H1 (cell line): ENCODE measurements around the gene IKZF1. TPM values are rescaled to one million over a fixed set of nuclear protein-coding genes. Genes with fewer than 3 reads are reported as not detected.

ENCODE experiments used
- CTCF ChIA-PET: fragments of 300-600 bp; sonication (Branson Sonifier 250); formaldehyde crosslinking; loops from one replicate; lab custom pipeline; 2021; ENCODE audit not compliant: partially characterized antibody; lab: Charles Lee
- POLR2A ChIA-PET: fragments of 300-600 bp; sonication (Branson Sonifier 250); formaldehyde crosslinking; loops from one replicate; lab custom pipeline; 2021; ENCODE audit warnings: inconsistent platforms; ENCODE audit not compliant: partially characterized antibody; lab: Charles Lee
- DNase-seq, 2 experiments: peaks; one replicate each; pipeline versions ENCODE4 v3.0.0 to v3.0.0-alpha.2; 2010 to 2022; ENCODE audit warnings: low spot score in 2 of 2, low read depth in 1 of 2, mixed read lengths in 1 of 2
- FAIRE-seq: peaks from 2 replicates; lab custom pipeline; 2011; peaks lifted over from hg19 to GRCh38; lab: Jason Lieb, UNC
- H2AFZ ChIP-seq: 2 replicates; pipeline ENCODE4 v1.8.1; 2012; ENCODE audit warnings: low read length, inconsistent platforms
- H2AK5ac ChIP-seq: 2 replicates; pipeline ENCODE4 v1.6.1; 2013; ENCODE audit warnings: low read depth, low read length
- H2BK120ac ChIP-seq: replicated peaks from 2 replicates; pipeline ENCODE3; 2013; ENCODE audit warnings: low read depth, low read length, inconsistent platforms
- H2BK12ac ChIP-seq: 2 replicates; pipeline ENCODE4 v1.6.1; 2013; ENCODE audit warnings: low read depth, low read length
- H2BK15ac ChIP-seq: 2 replicates; pipeline ENCODE4 v1.6.1; 2013; ENCODE audit warnings: low read length
- H2BK20ac ChIP-seq: 2 replicates; pipeline ENCODE4 v1.6.1; 2013; ENCODE audit warnings: low read length
- H2BK5ac ChIP-seq: 2 replicates; pipeline ENCODE4 v1.6.1; 2013; ENCODE audit warnings: low read depth, low read length
- H3K14ac ChIP-seq: 2 replicates; pipeline ENCODE4 v1.6.1; 2013; ENCODE audit warnings: inconsistent platforms; ENCODE audit not compliant: insufficient read length
- H3K18ac ChIP-seq: 2 replicates; pipeline ENCODE4 v1.6.1; 2013; ENCODE audit warnings: low read length; ENCODE audit errors: extremely low read depth
- H3K23ac ChIP-seq: 2 replicates; pipeline ENCODE4 v1.6.1; 2013; ENCODE audit warnings: inconsistent platforms; ENCODE audit not compliant: insufficient read length
- H3K23me2 ChIP-seq: 2 replicates; pipeline ENCODE4 v1.6.1; 2013; ENCODE audit warnings: low read depth, low read length
- H3K27ac ChIP-seq: 2 replicates; pipeline ENCODE4 v1.6.1; 2011; ENCODE audit warnings: low read depth, low read length, inconsistent platforms
- H3K27me3 ChIP-seq, 4 experiments: replicated peaks in 1 of 4; 1 replicate in 1 of 4; 2 replicates in 3 of 4; pipeline versions ENCODE4 v1.6.1 to v1.8.1; 2011 to 2013; ENCODE audit warnings: low read length in 3 of 4, mild to moderate bottlenecking in 3 of 4, inconsistent platforms in 2 of 4, mixed read lengths in 2 of 4, moderate library complexity in 1 of 4; ENCODE audit not compliant: control insufficient read depth in 3 of 4, insufficient read depth in 3 of 4; ENCODE audit errors: extremely low read depth in 1 of 4
- H3K36me3 ChIP-seq, 4 experiments: 2 replicates each; pipeline versions ENCODE4 v1.6.1 to v1.8.1; 2011 to 2013; ENCODE audit warnings: mild to moderate bottlenecking in 4 of 4, low read length in 3 of 4, moderate library complexity in 2 of 4, control low read depth in 1 of 4, inconsistent platforms in 1 of 4; ENCODE audit not compliant: insufficient read depth in 4 of 4, control insufficient read depth in 2 of 4
- H3K4ac ChIP-seq: replicated peaks from 2 replicates; pipeline ENCODE3; 2013; ENCODE audit warnings: low read length, low read depth, mixed read lengths, inconsistent platforms; ENCODE audit not compliant: insufficient read length
- H3K4me1 ChIP-seq, 4 experiments: replicated peaks in 1 of 4; 1 replicate in 1 of 4; 2 replicates in 3 of 4; pipeline versions ENCODE4 v1.6.1 to v1.8.1; 2011 to 2013; ENCODE audit warnings: low read length in 3 of 4, inconsistent platforms in 2 of 4, mixed read lengths in 1 of 4; ENCODE audit not compliant: insufficient read depth in 4 of 4, control insufficient read depth in 3 of 4
- H3K4me2 ChIP-seq, 2 experiments: 2 replicates each; pipeline versions ENCODE4 v1.6.1 to v1.8.1; 2011 to 2013; ENCODE audit warnings: low read depth in 2 of 2, low read length in 2 of 2, control low read depth in 1 of 2, inconsistent platforms in 1 of 2, mild to moderate bottlenecking in 1 of 2; ENCODE audit not compliant: insufficient read depth in 1 of 2
- H3K4me3 ChIP-seq, 4 experiments: fragments of 200-600, 300-600 bp in 1 of 4; sonication (generic), shearing (Covaris generic), sonication (Bioruptor Twin) in 1 of 4; 2 replicates each; pipeline versions ENCODE4 v1.5.1 to v1.8.1; 2011 to 2016; ENCODE audit warnings: low read length in 4 of 4, low read depth in 3 of 4, control low read depth in 2 of 4, inconsistent platforms in 2 of 4, mild to moderate bottlenecking in 2 of 4, mixed read lengths in 1 of 4, moderate library complexity in 1 of 4; ENCODE audit not compliant: insufficient read depth in 2 of 4; ENCODE audit errors: extremely low read depth in 1 of 4
- H3K56ac ChIP-seq: replicated peaks from 2 replicates; pipeline ENCODE3; 2013; ENCODE audit warnings: low read depth, mild to moderate bottlenecking, mixed read lengths, low read length, inconsistent platforms; ENCODE audit not compliant: insufficient read length
- H3K79me1 ChIP-seq: 2 replicates; pipeline ENCODE4 v1.6.1; 2013; ENCODE audit warnings: low read depth, low read length, control low read depth
- H3K79me2 ChIP-seq, 2 experiments: 2 replicates each; pipeline versions ENCODE4 v1.6.1 to v1.8.1; 2012 to 2013; ENCODE audit warnings: low read length in 2 of 2, mild to moderate bottlenecking in 2 of 2, inconsistent platforms in 1 of 2; ENCODE audit not compliant: insufficient read depth in 2 of 2, control insufficient read depth in 1 of 2
- H3K9ac ChIP-seq, 4 experiments: replicated peaks in 1 of 4; 1 replicate in 1 of 4; 2 replicates in 3 of 4; pipeline versions ENCODE4 v1.6.1 to v1.8.1; 2011 to 2013; ENCODE audit warnings: low read depth in 3 of 4, low read length in 3 of 4, control low read depth in 2 of 4, mild to moderate bottlenecking in 2 of 4, moderate library complexity in 2 of 4, inconsistent platforms in 1 of 4; ENCODE audit errors: extremely low read depth in 1 of 4
- H3K9me3 ChIP-seq, 2 experiments: 2 replicates each; pipeline versions ENCODE4 v1.6.1 to v1.8.1; 2012 to 2013; ENCODE audit warnings: mild to moderate bottlenecking in 2 of 2, moderate library complexity in 2 of 2, control low read depth in 1 of 2, inconsistent platforms in 1 of 2, low read depth in 1 of 2, low read length in 1 of 2, mixed read lengths in 1 of 2; ENCODE audit not compliant: insufficient read depth in 2 of 2
- H4K20me1 ChIP-seq, 2 experiments: replicated peaks in 1 of 2; 2 replicates each; pipeline versions ENCODE3 to v1.8.1; 2011 to 2013; ENCODE audit warnings: inconsistent platforms in 2 of 2, low read length in 2 of 2, mild to moderate bottlenecking in 1 of 2; ENCODE audit not compliant: insufficient read depth in 2 of 2, control insufficient read depth in 1 of 2
- H4K5ac ChIP-seq: 2 replicates; pipeline ENCODE4 v1.6.1; 2013; ENCODE audit warnings: low read length, low read depth, mixed read lengths, inconsistent platforms; ENCODE audit not compliant: insufficient read length
- H4K8ac ChIP-seq: 2 replicates; pipeline ENCODE4 v1.8.0; 2013; ENCODE audit warnings: mild to moderate bottlenecking, moderate library complexity, low read length, inconsistent platforms; ENCODE audit not compliant: insufficient read depth; ENCODE audit errors: extremely low read depth
- H4K91ac ChIP-seq: replicated peaks from 2 replicates; pipeline ENCODE3; 2013; ENCODE audit warnings: low read length, mixed read lengths, inconsistent platforms; ENCODE audit not compliant: insufficient read length
- CBX8 ChIP-seq: fragments of 300-800, 300-1000 bp; sonication (generic); IDR thresholded peaks from 2 replicates; pipeline ENCODE4 v1.7.1; 2016; ENCODE audit warnings: low read depth, low read length, borderline replicate concordance
- CREB1 ChIP-seq: IDR thresholded peaks from 2 replicates; pipeline ENCODE4 v1.6.1; 2012; ENCODE audit warnings: inconsistent platforms
- NANOG ChIP-seq: IDR thresholded peaks from 2 replicates; pipeline ENCODE4 v1.6.1; 2011; ENCODE audit warnings: low read length, low read depth, mild to moderate bottlenecking, inconsistent platforms; ENCODE audit not compliant: insufficient read depth, poor library complexity, severe bottlenecking
- SP4 ChIP-seq: IDR thresholded peaks from 2 replicates; pipeline ENCODE4 v1.6.1; 2012; ENCODE audit warnings: low read length, inconsistent platforms
- TCF12 ChIP-seq: IDR thresholded peaks from 2 replicates; pipeline ENCODE4 v1.6.1; 2011; ENCODE audit warnings: low read depth, mild to moderate bottlenecking, low read length
- ZNF274 ChIP-seq: IDR thresholded peaks from 2 replicates; pipeline ENCODE4 v1.7.0; 2012; ENCODE audit warnings: low read length, borderline replicate concordance; ENCODE audit errors: extremely low read depth
- WGBS, 2 experiments: shearing (Covaris generic) in 1 of 2; methylation state at CpG; one replicate each; pipeline versions ENCODE4 v1.1.6 to v1.1.7; 2013 to 2015; ENCODE audit warnings: low lambda C conversion rate in 2 of 2, mixed read lengths in 2 of 2, inconsistent platforms in 1 of 2, low coverage in 1 of 2, missing lambda C conversion rate in 1 of 2; ENCODE audit not compliant: insufficient replicate concordance in 2 of 2, insufficient coverage in 1 of 2, insufficient read length in 1 of 2; ENCODE audit errors: extremely low coverage in 1 of 2, missing lambda C conversion rate in 1 of 2; 5-methylcytosine and 5-hydroxymethylcytosine counted together
- polyA plus RNA-seq, 7 experiments: library from polyadenylated mRNA; depleted of rRNA in 3 of 7; stranded (reverse) in 5 of 7; unstranded in 2 of 7; fragments of >200 nt in 5 of 7; fragments of 200-250 nt in 2 of 7; gene quantifications; 1 replicate in 5 of 7; 2 replicates in 1 of 7; 4 replicates in 1 of 7; pipeline versions ENCODE4 v1.2.1 to v1.2.3, GENCODE V29; 2011 to 2013; ENCODE audit warnings: missing spikeins in 2 of 7, mixed read lengths in 2 of 7
- total RNA-seq: library from RNA; stranded (reverse); fragmentation: NEBNext Ultra II Directional; extraction: Animal tissue kit (Norgen Biotek cat#: 25700); gene quantifications from 2 replicates; pipeline ENCODE4 v1.2.1, GENCODE V29; 2021

IKZF1 gene
- total and polyA plus RNA-seq, 2 of the 8 experiments (the other 6 are each of a cell fraction or from before 2014, with no cell fraction given), result 0.74 to 1.5 TPM

DNA sequence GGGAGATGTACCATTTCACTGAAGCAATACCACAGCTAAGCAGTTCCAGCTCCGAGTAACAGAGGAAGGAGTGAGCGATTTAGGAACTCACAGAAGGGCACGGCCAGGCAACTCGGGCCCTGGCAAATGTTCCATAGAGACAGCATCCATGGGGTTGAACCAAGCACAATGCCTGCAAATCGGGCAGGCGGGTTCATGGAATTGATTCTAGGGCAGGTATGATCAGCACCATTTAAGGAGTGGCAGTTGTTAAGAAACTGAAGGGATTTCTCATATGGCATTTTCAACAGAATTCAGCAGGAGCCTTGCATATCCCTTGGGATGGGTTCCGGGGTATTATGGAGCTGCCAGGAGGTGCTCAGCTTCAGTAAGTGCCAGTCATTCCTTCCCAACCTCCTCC lies 66.4 kb downstream of the IKZF1 start:
- Histone ChIP-seq H3K36me3 (no peaks in the 10 kb centered on the region), H2BK12ac (no peak overlapping the region), H2BK20ac (no peak overlapping the region), H4K5ac (no peak overlapping the region), H3K9ac (no peak overlapping the region), H2BK120ac (no peak overlapping the region), H4K8ac (no peak overlapping the region), H3K56ac (no peak overlapping the region), H3K4me3 (no peak overlapping the region), H3K4ac (no peak overlapping the region), H4K91ac (no peak overlapping the region), H4K20me1 (no peaks in the 10 kb centered on the region), H2BK15ac (no peak overlapping the region), H3K79me2 (no peaks in the 10 kb centered on the region), H3K4me1 (no peaks in the 10 kb centered on the region), H3K27me3 (no peaks in the 10 kb centered on the region), H3K14ac (no peak overlapping the region), H3K23ac (no peak overlapping the region), H2AFZ (no peak overlapping the region), H3K4me2 (no peak overlapping the region), H3K23me2 (no peaks in the 10 kb centered on the region), H3K79me1 (no peaks in the 10 kb centered on the region), H2AK5ac (no peak overlapping the region), H3K27ac (no peak overlapping the region), H2BK5ac (no peak overlapping the region), H3K9me3 (no peaks in the 10 kb centered on the region), H3K18ac (no peak overlapping the region)
- CTCF ChIA-PET, result interaction anchor here (0.6 to 7.8 kb wide), 10 partner anchors 8 to 278 kb away, joined by 3 to 99 read pairs (median 5); partner anchors contain the start of gene ZPBP
- POLR2A ChIA-PET, result interaction anchor here (1.3 kb wide), 1 partner anchor 8 kb away, joined by 4 read pairs; no protein-coding TSS in a partner anchor
- FAIRE-seq, result no peak
- TF ChIP-seq TCF12 (no peak), NANOG (no peak), CREB1 (no peak), CBX8 (no peak), SP4 (no peak), ZNF274 (no peak)
- 95% methylated on average over 7 of the region's 7 CpGs; no CpG with 5 or more reads in 1 of the 2 experiments for WGBS, 2 experiments
- DNase-seq, result no peak
